ENCODE results near the gene CTCF.
"Not testable (repeated sequence)": the region's sequence is repeated elsewhere in the genome, so short reads cannot be mapped to it uniquely, and the experiment has no call there.

The CTCF gene

GRCh38 chr16:67530013-67530939 lies 32.0 kb upstream of the CTCF start:
- peak in 35 of 42 donors; percentile 40 to 83 (median 66) for DNase-seq

GRCh38 chr16:67531247-67531646 lies 31.1 kb upstream of the CTCF start:
- intact Hi-C loops (cut with DNase I) = no loop called here

More at GRCh38 chr16:67530013-67530939, 32.0 kb upstream of the CTCF start:
- intact Hi-C loops (cut with DNase I) = no loop called here

GRCh38 chr16:67533024-67533560 lies 29.2 kb upstream of the CTCF start:
- DNase-seq = no peak
- intact Hi-C loops (cut with DNase I) = no loop called here

More at GRCh38 chr16:67531247-67531646, 31.1 kb upstream of the CTCF start:
- peak in 7 of 42 donors; percentile 29 to 53 (median 38) for DNase-seq

- intact Hi-C loops (cut with DNase I); DNase-seq: not testable (repeated sequence)
Measured at GRCh38 chr16:67533987-67534386, 28.3 kb upstream of the CTCF start.

GRCh38 chr16:67534431-67534830 lies 27.9 kb upstream of the CTCF start:
- no peak for DNase-seq
- intact Hi-C loops (cut with DNase I) = no loop called here

- intact Hi-C loops (cut with DNase I) = no loop called here
- peak in 32 of 42 donors; percentile 41 to 91 (median 70) for DNase-seq
Measured at GRCh38 chr16:67535201-67535600, 27.1 kb upstream of the CTCF start.

- peak in 17 of 42 donors; percentile 35 to 80 (median 56) for DNase-seq
- intact Hi-C loops (cut with DNase I) = no loop called here
Measured at GRCh38 chr16:67537270-67537635, 25.1 kb upstream of the CTCF start.

- intact Hi-C loops (cut with DNase I) = no loop called here
- DNase-seq = peak in 7 of 42 donors; percentile 36 to 66 (median 57)
Measured at GRCh38 chr16:67537636-67538591, 24.4 kb upstream of the CTCF start.

- intact Hi-C loops (cut with DNase I) = no loop called here
- peak in 3 of 42 donors; percentile 14 to 37 (median 23) for DNase-seq
Measured at GRCh38 chr16:67538666-67539101, 23.6 kb upstream of the CTCF start.

GRCh38 chr16:67539271-67539670 lies 23.1 kb upstream of the CTCF start:
- intact Hi-C loops (cut with DNase I) = no loop called here
- DNase-seq = peak in 3 of 42 donors; percentile 19 to 37 (median 23)

- intact Hi-C loops (cut with DNase I) = no loop called here
- DNase-seq = peak in 5 of 42 donors; percentile 16 to 46 (median 37)
Measured at GRCh38 chr16:67539691-67540635, 22.4 kb upstream of the CTCF start.

- peak in 1 of 42 donors; percentile 14 for DNase-seq
- intact Hi-C loops (cut with DNase I) = no loop called here
Measured at GRCh38 chr16:67540756-67541155, 21.6 kb upstream of the CTCF start.

- intact Hi-C loops (cut with DNase I) = no loop called here
- peak in 1 of 42 donors; percentile 31 for DNase-seq
Measured at GRCh38 chr16:67541391-67542263, 20.7 kb upstream of the CTCF start.

- DNase-seq = peak in 4 of 42 donors; percentile 32 to 65 (median 52)
- intact Hi-C loops (cut with DNase I) = no loop called here
Measured at GRCh38 chr16:67542464-67542863, 19.9 kb upstream of the CTCF start.

- intact Hi-C loops (cut with DNase I) = no loop called here
- no peak for DNase-seq
Measured at GRCh38 chr16:67543036-67543435, 19.3 kb upstream of the CTCF start.

GRCh38 chr16:67543582-67543981 lies 18.7 kb upstream of the CTCF start:
- no peak for DNase-seq
- intact Hi-C loops (cut with DNase I) = no loop called here

- DNase-seq = peak in 4 of 42 donors; percentile 13 to 29 (median 16)
- intact Hi-C loops (cut with DNase I) = no loop called here
Measured at GRCh38 chr16:67544329-67544841, 17.9 kb upstream of the CTCF start.
